ENCODE data around the gene ACVRL1.

DNA sequence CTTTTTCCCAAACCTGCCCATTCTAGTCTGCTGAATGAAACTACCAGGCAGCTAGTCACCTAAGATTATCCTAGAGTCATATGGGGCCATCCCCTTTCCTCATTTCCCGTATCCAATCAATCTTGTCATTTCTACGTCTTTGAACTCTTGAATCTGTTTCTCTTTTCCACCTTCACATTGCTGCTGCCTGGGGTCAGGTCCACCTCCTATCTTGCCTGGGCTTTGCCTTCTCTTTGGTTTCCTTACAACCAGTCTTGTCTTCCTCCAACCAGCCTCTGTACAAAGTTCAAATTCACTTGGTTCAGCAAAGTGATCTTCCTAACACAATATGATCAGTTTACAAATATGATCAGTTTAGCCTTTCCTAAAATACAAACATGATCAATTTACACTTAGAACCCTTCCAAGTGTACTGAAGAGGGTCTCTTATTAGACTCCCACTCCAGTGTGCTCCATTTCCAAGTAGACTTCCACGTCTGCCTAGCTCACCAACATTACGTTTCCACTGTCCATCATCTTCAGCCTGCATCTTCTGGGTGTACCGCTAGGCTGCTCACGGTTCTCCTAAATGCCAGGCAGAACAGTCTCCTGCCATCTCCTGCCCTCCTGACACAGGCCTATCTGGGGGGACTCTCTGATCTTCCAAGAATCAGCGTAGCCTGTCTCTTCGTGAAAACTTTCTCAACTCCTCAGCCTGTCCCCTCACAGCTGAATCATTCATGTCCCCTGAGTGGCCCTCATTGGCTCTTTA lies 40.1 kb downstream of the ACVRL1 start:
- TF ChIP-seq POLR2A (IDR thresholded peaks at IDR 0.05; ENCODE audit: low read depth, low read length) (no peak), BRCA1 (IDR thresholded peaks at IDR 0.05; ENCODE audit: low read depth, low read length) (no peak), RAD21 (IDR thresholded peaks at IDR 0.05; ENCODE audit: insufficient read depth, low read depth, low read length) (no peak), ZBED1 (IDR thresholded peaks at IDR 0.05; ENCODE audit: borderline replicate concordance) (no peak)
- TF ChIP-seq, protein P1, sequence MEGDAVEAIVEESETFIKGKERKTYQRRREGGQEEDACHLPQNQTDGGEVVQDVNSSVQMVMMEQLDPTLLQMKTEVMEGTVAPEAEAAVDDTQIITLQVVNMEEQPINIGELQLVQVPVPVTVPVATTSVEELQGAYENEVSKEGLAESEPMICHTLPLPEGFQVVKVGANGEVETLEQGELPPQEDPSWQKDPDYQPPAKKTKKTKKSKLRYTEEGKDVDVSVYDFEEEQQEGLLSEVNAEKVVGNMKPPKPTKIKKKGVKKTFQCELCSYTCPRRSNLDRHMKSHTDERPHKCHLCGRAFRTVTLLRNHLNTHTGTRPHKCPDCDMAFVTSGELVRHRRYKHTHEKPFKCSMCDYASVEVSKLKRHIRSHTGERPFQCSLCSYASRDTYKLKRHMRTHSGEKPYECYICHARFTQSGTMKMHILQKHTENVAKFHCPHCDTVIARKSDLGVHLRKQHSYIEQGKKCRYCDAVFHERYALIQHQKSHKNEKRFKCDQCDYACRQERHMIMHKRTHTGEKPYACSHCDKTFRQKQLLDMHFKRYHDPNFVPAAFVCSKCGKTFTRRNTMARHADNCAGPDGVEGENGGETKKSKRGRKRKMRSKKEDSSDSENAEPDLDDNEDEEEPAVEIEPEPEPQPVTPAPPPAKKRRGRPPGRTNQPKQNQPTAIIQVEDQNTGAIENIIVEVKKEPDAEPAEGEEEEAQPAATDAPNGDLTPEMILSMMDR (IDR thresholded peaks at IDR 0.05 in 2 of 3, conservative IDR thresholded peaks at IDR 0.05 in 1 of 3; ENCODE audit: control insufficient read depth in 2 of 3, extremely low read depth in 1 of 3, insufficient read depth in 1 of 3, low read depth in 3 of 3, low read length in 3 of 3), result no peak
- TF ChIP-seq, protein P2, sequence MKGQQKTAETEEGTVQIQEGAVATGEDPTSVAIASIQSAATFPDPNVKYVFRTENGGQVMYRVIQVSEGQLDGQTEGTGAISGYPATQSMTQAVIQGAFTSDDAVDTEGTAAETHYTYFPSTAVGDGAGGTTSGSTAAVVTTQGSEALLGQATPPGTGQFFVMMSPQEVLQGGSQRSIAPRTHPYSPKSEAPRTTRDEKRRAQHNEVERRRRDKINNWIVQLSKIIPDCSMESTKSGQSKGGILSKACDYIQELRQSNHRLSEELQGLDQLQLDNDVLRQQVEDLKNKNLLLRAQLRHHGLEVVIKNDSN (IDR thresholded peaks at IDR 0.05; ENCODE audit: borderline replicate concordance, extremely low read length, insufficient read depth, low read depth, low read length), result no peak

Data from GM12878 (cell line).